Stimulated activated CD8-positive, alpha-beta memory T cell treated with anti-CD3 and anti-CD28 coated beads, Interleukin-7, amount 100 ng/mL, for 1 hour (primary cell): ENCODE measurements around the gene C6orf47.

Source experiments
- DNase-seq, 2 donors: peaks; one replicate each; pipeline ENCODE4 v3.0.0-alpha.2; 2020; ENCODE audit warnings: low read depth in 2 of 2

C6orf47 gene

GRCh38 chr6:31614684-31615578 lies 45.6 kb downstream of the C6orf47 start, which contains the start of gene AIF1:
Gene AIF1, plus strand, starts transcription at chr6:31615234. Its CDS starts 96 bp downstream, at chr6:31615330.
- no peak for DNase-seq

GRCh38 chr6:31614075-31614619 lies 46.4 kb downstream of the C6orf47 start:
- DNase-seq: no peak

- no peak for DNase-seq
Measured at GRCh38 chr6:31610968-31611367, 49.6 kb downstream of the C6orf47 start.

GRCh38 chr6:31609519-31610406 lies 50.8 kb downstream of the C6orf47 start:
- no peak for DNase-seq
